Upper lobe of left lung (tissue), 4 donors: ENCODE data around the gene FAM24A.

ENCODE experiments used
- POLR2A ChIP-seq, 4 donors: fragments of 450-650 bp; IDR thresholded peaks; one replicate each; pipeline ENCODE4 v1.5.1; 2016 to 2017; ENCODE audit warnings: antibody characterized with exemption in 4 of 4, mild to moderate bottlenecking in 2 of 4
- TF ChIP-seq, protein P1 (sequence below), 6 experiments: fragments of 450-650 bp in 4 of 6; fragments of 200-600 bp in 2 of 6; sonication (generic) in 2 of 6; IDR thresholded peaks; one replicate each; pipeline ENCODE4 v1.5.1; 2016 to 2019; ENCODE audit warnings: antibody characterized with exemption in 6 of 6

DNA sequence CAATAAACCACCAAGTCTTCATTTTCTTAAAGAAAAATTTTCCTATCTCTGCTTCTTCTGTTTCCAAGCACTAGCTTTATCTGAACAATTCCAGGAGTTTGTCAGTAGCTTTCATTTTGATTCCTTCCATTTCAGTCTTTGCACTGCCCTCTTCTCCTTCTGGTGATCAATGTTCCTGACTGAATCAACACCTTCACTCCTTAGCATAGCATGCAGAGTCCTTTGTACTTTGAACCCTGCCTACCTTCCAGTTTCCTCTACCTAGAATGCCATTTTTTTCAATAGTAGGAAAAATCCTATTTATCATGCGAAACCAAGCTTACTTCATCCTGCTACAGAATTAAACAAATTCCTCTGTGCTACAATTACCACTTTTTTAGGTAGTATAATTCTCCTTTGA, 45.5 kb downstream of the FAM24A start:
- TF ChIP-seq, protein P1, sequence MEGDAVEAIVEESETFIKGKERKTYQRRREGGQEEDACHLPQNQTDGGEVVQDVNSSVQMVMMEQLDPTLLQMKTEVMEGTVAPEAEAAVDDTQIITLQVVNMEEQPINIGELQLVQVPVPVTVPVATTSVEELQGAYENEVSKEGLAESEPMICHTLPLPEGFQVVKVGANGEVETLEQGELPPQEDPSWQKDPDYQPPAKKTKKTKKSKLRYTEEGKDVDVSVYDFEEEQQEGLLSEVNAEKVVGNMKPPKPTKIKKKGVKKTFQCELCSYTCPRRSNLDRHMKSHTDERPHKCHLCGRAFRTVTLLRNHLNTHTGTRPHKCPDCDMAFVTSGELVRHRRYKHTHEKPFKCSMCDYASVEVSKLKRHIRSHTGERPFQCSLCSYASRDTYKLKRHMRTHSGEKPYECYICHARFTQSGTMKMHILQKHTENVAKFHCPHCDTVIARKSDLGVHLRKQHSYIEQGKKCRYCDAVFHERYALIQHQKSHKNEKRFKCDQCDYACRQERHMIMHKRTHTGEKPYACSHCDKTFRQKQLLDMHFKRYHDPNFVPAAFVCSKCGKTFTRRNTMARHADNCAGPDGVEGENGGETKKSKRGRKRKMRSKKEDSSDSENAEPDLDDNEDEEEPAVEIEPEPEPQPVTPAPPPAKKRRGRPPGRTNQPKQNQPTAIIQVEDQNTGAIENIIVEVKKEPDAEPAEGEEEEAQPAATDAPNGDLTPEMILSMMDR (IDR thresholded peaks at IDR 0.05) = no peak
- no peak for TF ChIP-seq POLR2A (IDR thresholded peaks at IDR 0.05)
